Stimulated activated CD4-positive, alpha-beta T cell treated with anti-CD3 and anti-CD28 coated beads, Interleukin-2, amount 100 ng/mL, for 48 hours (primary cell): ENCODE data around the gene TNFRSF18.

Source experiments
- DNase-seq, 2 donors: peaks; one replicate each; pipeline ENCODE4 v3.0.0-alpha.2; 2020

TNFRSF18 gene

DNA sequence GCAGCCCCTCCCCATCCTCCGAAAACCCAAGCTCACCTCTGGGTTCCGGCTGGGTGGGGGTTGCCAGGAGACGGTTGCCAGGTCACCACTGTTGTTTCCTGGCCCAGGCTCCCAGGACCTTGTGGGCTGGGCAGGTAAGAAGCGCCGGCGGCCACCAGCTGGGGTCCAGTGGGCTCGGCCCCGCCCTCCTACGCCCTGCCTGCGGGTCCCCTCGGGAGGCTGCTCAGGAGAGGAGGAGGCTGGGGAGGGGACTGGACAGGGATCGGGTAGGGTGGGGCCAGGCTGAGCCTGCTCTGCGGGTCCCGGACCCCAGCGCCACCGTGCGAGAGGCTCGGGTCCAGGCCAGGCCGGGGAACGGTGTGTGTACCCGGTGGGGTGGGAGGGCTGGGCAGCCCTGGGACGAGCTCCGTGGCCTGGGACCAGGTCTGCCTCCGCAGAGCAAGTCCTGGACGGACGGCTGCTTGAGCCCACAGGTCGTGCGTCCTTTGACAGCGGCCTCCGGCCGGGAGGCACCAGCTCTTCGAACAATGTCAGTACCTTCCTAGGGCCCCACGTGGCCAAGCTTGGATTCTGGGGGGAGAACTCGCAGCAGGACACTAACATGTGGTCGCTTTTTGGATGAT, 32.5 kb downstream of the TNFRSF18 start, which contains the start of gene TTLL10:
TSS of gene TTLL10 (plus strand) at position 88 of the 623 bp plus-strand sequence. CDS start 5,336 bp downstream, outside the sequence.
- DNase-seq: no peak

DNA sequence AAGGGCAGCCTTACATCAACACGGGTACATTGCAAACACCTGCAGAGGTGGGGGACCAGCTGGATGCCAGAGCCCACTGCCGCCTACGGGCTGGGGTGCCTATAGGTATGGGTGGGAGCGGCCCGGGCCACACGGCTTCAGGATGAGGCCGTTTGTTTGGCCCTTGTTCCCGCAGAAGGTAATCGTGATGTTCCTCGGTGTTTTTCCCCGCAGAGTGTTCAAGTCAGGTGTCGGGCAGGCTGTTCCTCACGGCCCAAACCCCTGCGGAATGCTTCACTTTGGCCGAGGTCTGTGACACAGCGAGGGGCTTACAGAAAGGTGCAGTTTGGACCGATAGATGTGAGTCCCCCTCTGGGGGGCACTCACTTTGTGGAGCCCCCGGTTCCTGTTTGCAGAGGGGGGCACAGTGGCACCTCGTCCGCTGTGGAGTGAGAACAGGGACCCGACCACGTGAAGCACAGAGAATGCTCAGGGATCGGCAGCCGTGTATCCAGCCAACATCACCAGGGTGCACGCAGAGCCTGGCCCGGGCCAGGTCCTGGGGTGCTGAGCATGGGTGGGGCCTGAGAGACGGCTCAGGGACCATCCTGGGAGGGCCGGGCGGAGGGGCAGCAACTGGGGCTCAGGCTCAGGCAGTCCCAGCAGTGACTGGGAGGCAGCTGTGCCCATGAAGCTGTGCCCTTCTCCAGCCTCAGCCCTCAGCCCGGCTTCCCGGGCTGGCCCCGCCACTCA, 33.2 kb downstream of the TNFRSF18 start:
- DNase-seq: no peak

DNA sequence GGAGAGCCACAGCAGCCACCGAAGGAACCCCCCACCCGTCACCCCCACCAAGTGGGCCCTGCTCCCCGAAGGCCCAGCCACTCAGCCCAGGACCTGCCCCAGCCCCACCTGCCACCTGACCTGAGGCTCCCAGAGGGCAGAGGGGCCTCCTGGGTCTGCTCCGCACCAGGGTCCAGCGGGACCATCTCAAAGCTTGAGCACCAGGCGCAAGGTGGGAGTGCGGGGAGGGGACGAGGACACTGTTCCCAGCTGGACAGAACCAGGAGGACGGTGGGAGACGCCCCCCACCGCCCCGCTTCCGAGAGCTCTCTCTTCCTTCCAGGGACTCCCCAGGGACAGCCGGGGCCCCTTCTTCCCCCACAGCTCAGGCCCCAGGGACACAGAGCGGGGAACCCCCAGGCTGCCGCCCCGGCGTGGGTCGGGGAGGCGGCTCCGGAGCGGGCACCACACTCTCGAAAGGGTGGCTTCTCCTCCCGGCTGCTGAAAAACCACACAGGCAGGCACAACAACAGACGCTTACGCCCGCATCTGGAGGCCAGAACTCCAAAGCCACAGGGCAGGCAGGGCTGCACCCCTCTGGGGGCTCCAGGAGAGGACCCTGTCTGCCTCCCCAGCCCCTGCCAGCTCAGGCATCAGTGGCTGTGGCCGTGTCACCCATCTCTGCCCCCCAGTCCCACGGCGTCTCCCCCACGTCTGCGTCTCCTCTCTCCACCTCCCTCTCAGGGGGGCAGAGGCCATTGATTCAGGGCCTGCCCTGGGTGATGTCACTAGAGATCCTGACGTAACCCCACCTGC, 34.6 kb downstream of the TNFRSF18 start:
- DNase-seq: no peak

DNA sequence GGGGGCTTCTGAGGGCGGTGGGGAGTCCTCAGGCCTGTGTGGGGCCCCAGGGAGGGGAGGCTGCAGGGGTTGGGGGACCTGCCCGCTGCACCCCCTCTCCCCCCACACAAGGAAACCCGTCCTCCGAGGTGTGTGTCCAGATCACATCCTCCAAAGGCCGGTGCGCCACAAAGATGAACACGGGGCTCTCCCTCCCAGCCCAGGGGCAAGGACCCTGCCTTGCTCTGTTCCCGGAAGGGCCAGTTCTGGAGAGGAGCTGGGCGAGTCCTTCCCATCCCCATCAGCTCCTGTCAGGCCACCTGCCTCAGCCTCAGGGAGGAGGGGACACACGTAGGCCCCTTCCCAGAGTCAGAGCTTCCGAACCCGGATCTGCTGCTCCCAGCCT, 35.2 kb downstream of the TNFRSF18 start:
- no peak for DNase-seq

DNA sequence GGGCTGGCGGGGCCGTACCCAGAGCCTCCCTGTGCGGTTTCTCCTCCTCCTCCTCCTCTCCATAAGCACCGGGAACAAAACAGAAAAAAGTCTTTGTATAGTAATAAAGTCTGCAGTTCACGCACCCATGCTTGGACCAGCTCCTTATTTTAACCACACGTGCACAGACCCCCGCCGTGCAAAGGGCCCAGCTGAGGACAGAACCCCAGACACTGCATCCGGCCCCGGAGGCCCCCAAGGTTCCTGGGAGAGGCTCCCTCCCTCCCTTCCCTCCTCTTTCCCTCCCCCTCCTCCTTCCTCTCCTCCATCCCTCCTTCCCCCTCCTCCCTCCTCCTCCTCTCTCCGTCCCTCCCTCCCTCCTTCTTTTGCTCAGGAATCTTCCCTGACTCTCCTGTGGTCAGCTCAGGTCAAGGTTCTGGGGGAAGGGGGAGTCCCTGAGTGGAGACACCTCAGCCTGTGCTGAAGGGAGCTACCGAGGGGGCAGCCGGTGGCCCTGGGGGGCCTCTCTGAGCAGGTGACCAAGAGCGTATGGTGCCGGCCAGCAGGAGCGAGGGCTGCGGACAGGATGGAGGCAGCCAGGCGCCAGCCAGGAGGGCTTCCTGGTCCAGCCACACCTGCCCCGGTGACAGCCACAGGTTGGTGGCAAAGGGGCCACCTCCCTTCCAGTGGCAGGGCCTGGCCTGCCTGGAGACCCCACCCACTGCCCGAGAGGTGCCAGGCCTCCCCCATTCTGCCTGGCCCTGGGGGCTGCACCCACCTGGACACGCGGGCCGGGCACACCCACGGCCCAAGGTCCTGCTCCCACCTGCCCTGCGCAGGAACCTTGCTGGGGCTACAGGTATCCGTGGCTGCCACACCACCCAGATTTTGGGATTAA, 35.9 kb downstream of the TNFRSF18 start:
- DNase-seq: no peak

DNA sequence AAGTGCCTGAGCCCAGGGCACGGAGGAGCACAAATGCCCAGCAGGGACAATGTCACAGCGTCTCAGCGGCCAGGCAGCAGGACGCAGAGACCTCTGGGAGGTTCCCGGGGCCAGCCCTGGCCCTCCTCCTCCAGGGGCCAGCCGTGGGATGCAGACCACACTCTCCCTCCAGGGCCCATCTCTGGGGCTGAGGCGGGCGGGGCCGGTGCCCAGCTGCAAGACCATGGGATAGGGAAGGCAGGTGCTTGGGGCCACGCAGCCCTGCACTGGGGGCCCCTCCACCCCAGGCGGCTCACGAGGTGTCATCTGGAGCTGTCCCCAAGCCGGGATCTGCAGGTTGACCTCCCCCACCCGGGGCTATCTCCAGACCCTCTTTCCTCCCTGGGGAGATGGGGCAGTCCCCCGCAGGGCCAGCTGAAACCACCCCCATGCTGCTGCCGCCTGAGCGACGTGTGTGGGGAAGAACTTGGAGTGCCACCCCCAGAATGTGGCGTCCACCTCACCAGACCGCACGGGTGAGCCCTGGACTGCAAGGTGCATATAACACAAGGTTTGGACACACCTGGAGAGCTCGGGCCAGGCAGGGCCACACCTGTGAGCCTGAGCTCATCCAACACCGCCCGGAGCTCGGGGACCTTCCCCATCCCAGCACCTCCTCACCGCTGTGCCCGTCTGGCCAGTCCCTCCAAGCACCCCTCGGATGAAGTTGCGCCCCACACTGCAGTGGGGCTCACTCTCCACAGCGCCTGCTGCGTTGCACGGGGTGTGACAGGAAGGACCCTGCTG, 36.8 kb downstream of the TNFRSF18 start:
- DNase-seq: no peak

DNA sequence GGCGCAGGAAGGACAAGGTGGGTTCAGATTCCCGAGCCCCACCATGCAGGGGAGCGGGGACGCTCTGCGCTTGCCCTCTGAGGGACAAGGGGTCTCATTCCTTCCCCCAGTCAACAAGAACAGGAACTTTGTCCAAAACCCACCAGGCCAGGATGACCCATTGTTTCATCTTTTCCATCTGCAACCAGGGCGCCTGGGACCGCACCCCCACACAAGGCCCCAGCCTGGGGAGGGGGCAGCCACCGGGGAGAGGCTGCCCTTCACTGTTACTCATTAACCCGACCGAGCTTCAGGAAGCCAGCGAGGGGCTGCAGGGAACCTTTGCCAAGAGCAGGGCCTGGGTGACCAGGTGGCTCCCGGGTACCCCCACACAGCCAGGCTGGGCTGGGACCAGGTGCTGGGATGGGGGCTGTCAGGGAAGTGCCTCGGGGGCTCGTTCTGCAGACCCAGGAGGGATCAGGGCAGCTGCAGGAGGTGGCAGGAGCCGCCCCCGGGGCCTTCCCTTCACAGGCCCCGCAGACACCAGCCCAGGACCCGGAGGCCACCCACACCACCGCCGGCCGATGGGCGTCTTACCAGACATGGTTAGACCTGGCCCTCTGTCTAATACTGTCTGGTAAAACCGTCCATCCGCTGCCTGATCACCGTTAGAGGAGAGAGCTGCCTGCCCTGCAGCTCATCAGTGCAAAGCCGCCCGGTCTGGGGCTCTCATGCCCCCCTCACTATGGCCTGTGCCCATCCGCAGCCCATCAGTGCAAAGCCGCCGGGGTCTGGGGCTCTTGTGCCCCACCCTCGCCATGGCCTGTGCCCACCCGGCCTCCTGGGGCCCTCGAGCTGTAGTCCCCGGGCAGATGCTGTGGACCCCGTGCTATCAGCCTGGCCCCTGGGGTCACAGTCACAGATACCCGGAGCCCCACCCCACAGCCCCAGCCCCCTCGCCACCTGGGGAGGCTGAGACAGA, 37.7 kb downstream of the TNFRSF18 start:
- no peak for DNase-seq

DNA sequence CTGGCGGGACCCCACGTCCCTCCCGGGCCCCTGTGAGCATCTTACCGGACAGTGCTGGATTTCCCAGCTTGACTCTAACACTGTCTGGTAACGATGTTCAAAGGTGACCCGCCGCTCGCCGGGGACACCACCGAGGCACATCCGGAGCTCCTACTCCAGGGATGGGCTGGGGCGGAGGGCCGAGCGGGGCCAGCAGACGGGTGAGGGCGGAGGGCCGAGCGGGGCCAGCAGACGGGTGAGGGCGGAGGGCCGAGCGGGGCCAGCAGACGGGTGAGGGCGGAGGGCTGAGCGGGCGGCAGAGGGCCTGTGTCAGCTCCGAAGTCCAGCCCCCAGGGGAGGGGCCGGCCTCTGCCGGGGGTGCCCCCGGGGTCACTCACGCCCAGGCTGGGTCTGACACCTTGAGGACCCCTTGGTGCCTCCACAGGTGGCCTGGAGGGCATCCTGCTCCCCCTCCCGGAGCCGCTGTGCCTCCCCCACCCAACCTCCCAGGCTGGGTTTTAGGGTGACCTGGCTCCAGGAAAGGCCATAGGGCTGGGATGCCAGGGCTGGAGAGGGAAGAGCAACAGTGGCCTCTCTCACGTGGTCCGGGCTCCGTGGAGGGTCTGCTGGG, 38.4 kb downstream of the TNFRSF18 start:
- DNase-seq: no peak

DNA sequence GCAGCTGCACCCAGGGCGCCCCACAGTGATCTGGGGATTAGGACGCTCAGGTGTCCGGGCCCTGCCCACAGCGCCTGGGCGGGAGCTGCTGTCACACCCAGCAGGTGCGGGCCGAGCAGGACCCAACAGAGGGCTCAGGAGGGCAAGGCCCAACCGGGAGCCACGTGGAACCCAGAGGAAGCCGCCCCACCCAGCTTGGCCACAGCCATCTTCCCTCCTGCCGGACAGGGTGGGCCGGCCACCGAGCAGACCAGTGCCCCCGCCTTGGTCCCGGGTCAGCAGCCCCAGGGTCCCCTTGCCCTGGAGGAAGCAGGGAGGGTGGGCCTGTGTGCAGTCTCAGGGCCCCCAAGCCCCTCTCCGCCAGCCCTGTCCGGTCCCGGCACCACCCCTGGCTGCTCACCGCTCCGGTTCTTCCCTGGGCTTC, 39.0 kb downstream of the TNFRSF18 start:
- DNase-seq: no peak

DNA sequence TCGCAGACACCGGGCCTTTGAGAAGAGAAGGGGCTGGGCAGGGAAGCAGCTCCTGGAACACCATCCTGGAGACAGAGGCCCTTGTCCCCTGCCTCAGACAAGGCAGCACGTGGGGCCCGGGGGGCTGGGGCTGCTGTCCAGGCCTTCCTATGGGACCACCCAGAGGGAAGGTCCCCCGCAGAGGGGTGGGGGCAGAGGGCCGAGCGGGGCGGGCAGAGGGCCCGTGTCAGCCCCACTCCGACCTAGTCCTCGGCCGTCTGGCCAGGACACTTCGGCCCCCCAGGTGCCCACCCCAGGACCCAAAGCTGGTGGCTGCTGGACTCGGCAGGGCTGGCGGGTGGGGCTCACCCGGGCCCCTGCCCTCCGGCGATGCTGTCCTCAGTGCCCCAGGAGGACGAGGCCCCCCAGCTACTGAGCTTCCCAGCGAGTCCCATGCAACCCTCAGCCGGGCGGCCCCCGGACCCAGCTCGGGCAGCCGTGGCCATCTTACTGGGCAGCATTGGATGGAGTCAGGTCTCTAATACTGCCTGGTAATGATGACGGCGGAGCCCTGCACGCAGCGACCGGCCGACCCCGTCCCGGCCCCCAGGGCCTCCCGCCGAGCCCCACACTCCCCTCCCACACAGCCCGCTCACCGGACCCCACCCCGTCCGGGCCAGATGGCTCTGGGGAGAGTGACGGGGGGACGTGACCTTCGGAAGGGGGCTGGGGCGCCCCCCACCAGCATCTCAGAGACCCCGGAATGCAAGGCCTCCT, 39.6 kb downstream of the TNFRSF18 start:
- no peak for DNase-seq

DNA sequence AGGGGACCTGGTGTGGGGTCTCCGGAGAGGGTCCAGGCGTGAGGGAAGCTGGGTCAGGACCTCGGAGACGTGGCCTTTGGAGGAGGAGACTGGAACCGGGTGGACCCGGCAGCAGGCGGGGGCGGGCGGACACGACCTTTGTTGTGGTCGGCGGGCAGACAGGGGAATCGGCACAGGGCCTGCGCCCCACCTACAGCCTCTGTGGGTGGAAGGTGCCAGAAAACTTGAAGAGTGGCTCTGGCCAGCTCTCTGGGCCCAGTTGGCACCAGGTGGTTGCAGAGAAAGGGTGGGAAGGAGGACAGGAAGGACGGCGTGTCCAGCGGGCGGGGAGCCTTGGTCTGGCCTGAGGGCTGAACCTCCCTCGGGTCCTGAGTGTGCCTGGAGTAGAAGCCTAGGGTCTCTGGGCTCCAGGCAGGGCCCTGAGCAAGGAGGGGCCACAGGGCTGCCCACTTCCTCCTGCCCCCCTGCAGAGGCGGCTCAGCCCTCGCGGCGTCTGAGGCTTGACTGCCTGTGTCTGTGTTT, 40.4 kb downstream of the TNFRSF18 start:
- DNase-seq: no peak

DNA sequence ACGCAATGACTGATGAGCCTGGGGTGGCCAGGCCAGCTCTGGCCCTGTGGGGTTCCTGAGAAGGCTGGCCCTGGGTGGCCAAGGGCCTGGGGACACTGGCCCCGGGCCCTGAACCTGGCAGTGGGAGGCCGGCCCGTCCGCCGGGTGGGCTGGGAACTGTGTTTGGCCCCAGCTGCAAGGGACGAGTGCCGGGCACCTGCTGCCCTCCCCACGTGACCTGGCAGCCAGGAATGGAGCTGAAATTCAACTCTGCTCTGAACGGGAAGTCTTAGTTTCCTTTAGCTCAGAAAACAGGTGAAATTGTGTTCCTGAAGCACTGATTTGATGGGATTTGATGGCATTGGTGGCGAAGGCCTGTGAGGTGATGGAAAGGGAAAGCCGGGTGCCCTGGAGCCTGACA, 40.9 kb downstream of the TNFRSF18 start:
- no peak for DNase-seq

DNA sequence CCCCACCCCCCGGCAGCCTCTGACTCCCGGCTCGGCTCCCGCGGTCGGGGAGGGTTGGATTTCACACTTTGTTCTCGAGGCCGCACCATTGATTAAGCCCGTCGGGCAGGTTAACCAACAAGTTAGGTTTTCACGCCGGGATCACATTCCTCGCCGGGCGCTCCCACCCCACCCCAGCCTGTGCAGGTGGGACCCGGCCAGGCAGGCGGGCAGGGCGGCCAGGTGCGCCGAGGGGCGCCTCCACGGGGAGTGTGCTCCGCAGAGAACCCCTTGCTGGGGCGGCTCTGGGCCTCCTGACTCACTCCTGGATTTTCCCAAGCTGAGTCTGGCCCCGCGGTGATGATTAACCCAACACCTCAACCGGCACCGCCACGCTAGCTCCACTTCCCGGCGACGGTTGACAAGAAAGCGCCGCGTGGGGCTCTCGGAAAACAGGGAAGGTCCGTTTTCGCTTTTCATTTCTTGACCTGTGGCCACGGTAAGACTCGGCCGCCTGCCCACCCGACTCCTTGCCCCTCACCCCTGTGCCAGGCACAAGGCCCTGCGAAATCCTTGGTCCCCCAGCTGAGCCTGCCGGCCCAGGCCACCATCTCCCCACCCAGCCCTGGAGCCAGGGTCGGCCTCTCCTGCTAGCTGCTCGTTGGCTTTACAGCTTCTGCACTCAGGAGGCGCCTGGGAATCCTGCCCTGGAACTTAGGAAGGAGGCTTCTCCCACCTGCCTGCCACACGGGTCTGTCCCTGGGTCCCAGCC, 41.5 kb downstream of the TNFRSF18 start:
- no peak for DNase-seq

DNA sequence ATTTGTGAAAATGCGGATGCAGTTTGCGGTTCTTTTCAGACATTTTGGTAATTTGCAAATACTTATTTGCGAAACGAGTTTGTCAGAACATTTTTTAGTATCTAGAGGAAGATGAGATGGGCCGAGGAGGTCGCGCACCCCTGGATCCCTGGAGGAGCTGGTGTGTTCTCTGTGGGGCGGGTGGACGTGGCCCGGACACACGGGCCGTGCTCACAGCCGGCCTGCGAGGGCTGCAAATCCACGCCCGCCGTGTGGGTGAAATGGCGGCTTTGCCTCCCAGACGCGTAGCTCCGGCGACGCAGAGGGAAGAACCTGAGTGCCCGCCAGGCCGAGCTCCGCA, 42.1 kb downstream of the TNFRSF18 start:
- no peak for DNase-seq

DNA sequence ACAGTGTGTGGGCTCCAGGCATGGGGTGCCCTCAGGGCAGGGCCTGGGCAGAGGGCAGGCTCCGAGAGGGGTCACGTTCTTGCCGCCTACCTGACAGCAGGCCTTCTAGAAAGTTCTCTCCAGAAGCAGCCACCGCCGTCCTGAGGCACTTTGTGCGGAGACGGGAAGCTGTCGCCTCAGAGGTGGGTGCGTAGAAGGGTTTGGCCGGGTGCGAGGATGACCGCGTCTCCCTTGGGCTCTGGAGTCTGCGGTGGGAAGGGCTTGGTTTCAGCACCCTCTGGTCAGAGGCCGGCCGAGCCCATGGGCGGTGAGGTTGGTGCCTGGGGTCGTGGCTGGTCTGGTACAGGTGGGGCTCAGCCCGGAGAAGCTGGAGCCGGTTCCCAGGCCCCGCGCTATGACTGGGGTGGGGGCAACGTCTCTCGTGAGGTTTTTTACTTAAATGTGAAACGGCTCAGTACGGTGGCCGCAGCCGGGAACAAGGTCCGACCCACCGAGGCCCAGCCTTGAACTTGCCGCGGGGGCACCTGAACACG, 42.8 kb downstream of the TNFRSF18 start:
- DNase-seq: no peak

DNA sequence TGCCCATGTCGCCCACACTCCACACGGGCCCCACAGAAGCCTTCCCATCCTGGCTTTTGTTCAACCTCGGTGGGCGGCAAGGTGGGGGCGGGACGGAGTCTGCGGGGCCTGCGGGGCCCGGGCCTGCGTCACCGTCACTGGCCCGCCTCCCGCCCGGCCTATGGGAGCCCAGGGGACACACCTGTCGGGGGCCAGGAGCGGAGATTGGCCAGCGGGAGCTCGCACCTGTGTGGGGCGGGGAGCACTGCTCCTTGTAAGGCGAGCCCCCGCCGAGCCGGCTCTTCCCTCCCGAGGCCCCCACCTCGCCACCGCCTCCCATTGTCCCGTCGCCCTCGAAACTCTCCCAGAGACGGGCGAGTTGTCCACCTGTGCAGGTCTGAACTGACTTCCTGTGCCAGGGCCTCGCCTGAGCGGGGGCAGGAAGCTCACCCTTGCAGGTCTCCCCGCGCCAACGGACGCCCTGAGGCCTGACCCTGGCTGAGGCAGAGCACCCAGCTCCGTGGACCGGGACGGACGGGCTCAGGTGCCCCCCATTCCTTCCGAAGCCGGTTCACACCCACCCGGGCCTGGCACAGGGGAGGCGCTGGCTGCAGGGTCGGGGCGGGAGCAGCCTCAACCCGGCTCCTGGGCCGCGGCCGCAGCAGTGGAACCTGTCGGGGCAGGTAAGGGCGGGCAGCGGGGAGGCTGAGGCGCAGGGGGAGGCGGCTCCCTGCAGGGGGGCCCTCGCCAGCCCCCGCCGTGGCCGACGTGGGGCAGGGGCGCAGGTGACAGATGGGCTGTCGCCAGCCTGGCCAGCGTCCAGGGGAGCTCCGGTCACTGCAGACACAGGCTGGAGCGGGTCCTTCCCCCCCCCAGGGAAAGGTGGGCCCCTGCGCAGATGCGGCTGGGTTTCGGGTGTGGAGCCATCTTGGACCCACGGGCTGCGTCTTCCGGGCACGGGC, 43.5 kb downstream of the TNFRSF18 start:
- no peak for DNase-seq

DNA sequence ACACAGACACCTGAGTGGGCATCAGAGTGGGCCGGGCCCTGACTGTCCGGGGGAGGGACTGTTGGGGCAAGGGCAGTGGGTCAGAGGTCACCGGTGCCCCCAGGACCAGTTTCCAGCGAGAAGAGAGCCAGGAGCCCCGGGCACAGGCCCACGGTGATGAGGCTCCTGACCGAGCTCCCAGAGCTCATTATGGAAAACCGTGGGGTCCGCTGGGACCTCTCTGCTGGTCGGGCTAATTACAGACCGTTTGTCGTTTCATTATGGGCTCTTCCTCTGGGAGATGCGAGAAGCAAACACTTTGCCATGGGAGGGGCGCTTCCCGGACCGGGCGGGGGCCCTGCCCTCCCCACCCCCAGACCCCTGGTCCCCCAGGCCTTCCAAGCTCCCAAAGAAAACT, 44.7 kb downstream of the TNFRSF18 start:
- DNase-seq: no peak
